Renal pelvis (tissue), 3 donors: ENCODE results near the gene LAMTOR2. TPM values are rescaled to one million over a fixed set of nuclear protein-coding genes. Genes with fewer than 3 reads are reported as not detected.

Source experiments
- polyA plus RNA-seq, 3 donors: library from polyadenylated mRNA; unstranded; fragments of 120-200 nt; gene quantifications; one replicate each; pipeline ENCODE4 v1.2.1, GENCODE V29; 2013; ENCODE audit not compliant: insufficient read length in 3 of 3

LAMTOR2 gene
- polyA plus RNA-seq, 3 donors, result 55.9 to 67.2 (median 63.9) TPM

Other genes starting within 250 kb of the LAMTOR2 start
- gene GON4L, start 197.6 kb upstream of the LAMTOR2 start, polyA plus RNA-seq, result 10 to 100 TPM; 40.4 to 70.5 (median 60.6) TPM
- 10 to 100 TPM; 17.4 to 20.3 (median 19.2) TPM for gene SYT11, start 195.2 kb upstream of the LAMTOR2 start, polyA plus RNA-seq
- gene RIT1, start 143.4 kb upstream of the LAMTOR2 start, polyA plus RNA-seq, result 10 to 100 TPM; 53.2 to 60.9 (median 54.4) TPM
- 10 to 100 TPM; 43.9 to 77.9 (median 74.4) TPM for gene KHDC4, start 120.4 kb upstream of the LAMTOR2 start, polyA plus RNA-seq
- gene RXFP4, start 113.1 kb upstream of the LAMTOR2 start, polyA plus RNA-seq, result under 1 TPM in 1 of 3 donors, not detected in 2; 0.24 TPM
- 10 to 100 TPM; 77.3 to 79.9 (median 77.7) TPM for gene ARHGEF2, start 76.2 kb upstream of the LAMTOR2 start, polyA plus RNA-seq
- gene SSR2, start 33.8 kb upstream of the LAMTOR2 start, polyA plus RNA-seq, result 100 to 1,000 TPM; 354 to 431 (median 363) TPM
- 10 to 100 TPM; 57.5 to 59.6 (median 58.5) TPM for gene UBQLN4, start 984 bp upstream of the LAMTOR2 start, polyA plus RNA-seq
- 10 to 100 TPM; 54.4 to 61.6 (median 55.3) TPM for gene RAB25, start 6.4 kb downstream of the LAMTOR2 start, polyA plus RNA-seq
- 10 to 100 TPM; 43.2 to 53.5 (median 50.1) TPM for gene MEX3A, start 27.7 kb downstream of the LAMTOR2 start, polyA plus RNA-seq
- 100 to 1,000 TPM in 2 of 3 donors, 10 to 100 TPM in 1; 84.6 to 104 (median 103) TPM for gene LMNA, start 59.9 kb downstream of the LAMTOR2 start, polyA plus RNA-seq
- gene SEMA4A, start 98.8 kb downstream of the LAMTOR2 start, polyA plus RNA-seq, result 10 to 100 TPM; 21.2 to 27.5 (median 21.3) TPM
- 10 to 100 TPM; 28.4 to 38.0 (median 29.6) TPM for gene SLC25A44, start 139.3 kb downstream of the LAMTOR2 start, polyA plus RNA-seq
- 100 to 1,000 TPM in 1 of 3 donors, 10 to 100 TPM in 2; 89.6 to 102 (median 99.1) TPM for gene PMF1, start 158.2 kb downstream of the LAMTOR2 start, polyA plus RNA-seq
- 1 to 10 TPM; 1.7 to 8.8 (median 8.0) TPM for gene BGLAP, start 187.4 kb downstream of the LAMTOR2 start, polyA plus RNA-seq
- 1 to 10 TPM; 5.0 to 7.1 (median 7.1) TPM for gene PAQR6, start 193.3 kb downstream of the LAMTOR2 start, polyA plus RNA-seq
- gene SMG5, start 228.0 kb downstream of the LAMTOR2 start, polyA plus RNA-seq, result 10 to 100 TPM; 70.9 to 75.4 (median 72.9) TPM
- 1 to 10 TPM; 6.9 to 8.4 (median 7.3) TPM for gene TMEM79, start 229.5 kb downstream of the LAMTOR2 start, polyA plus RNA-seq
- gene GLMP, start 240.9 kb downstream of the LAMTOR2 start, polyA plus RNA-seq, result 10 to 100 TPM; 63.9 to 71.9 (median 66.9) TPM
- gene VHLL, start 244.5 kb downstream of the LAMTOR2 start, polyA plus RNA-seq, result not detected